Caco-2 (cell line): ENCODE measurements around the gene ADH1A. TPM values are rescaled to one million over a fixed set of nuclear protein-coding genes. Genes with fewer than 3 reads are reported as not detected.

Experiments used
- BruUV-seq: library from RNA; stranded (reverse); fragments of 400-500 nt; replicated peaks from 2 replicates; lab custom pipeline; 2021; lab: Mats Ljungman, UMichigan
- CTCF ChIA-PET: fragments of 300-600 bp; sonication (Branson Sonifier 250); formaldehyde crosslinking; loops from one replicate; lab custom pipeline; 2022; ENCODE audit warnings: antibody characterized with exemption; lab: Charles Lee
- POLR2A ChIA-PET: fragments of 300-600 bp; sonication (Branson Sonifier 250); formaldehyde crosslinking; loops from one replicate; lab custom pipeline; 2022; ENCODE audit warnings: antibody characterized with exemption; lab: Charles Lee
- DNase-seq, 2 experiments: peaks; one replicate each; pipeline versions ENCODE4 v3.0.0 to v3.0.0-alpha.2; 2020 to 2022
- H3K27me3 ChIP-seq: replicated peaks from 2 replicates; pipeline ENCODE4 v1.6.0; 2011; ENCODE audit warnings: low read length; ENCODE audit not compliant: control insufficient read depth, insufficient read depth
- H3K36me3 ChIP-seq: 2 replicates; pipeline ENCODE4 v1.5.1; 2011; ENCODE audit warnings: low read length; ENCODE audit not compliant: control insufficient read depth, insufficient read depth
- H3K4me1 ChIP-seq: fragments of 250-450 bp; sonication (Bioruptor Pico); 2 replicates; pipeline ENCODE4 v1.5.1; 2020; ENCODE audit warnings: mild to moderate bottlenecking
- H3K4me3 ChIP-seq: 2 replicates; pipeline ENCODE4 v1.5.1; 2011; ENCODE audit warnings: low read depth, mild to moderate bottlenecking, control low read depth, low read length
- H3K9me3 ChIP-seq: fragments of 250-450 bp; sonication (Bioruptor Pico); 2 replicates; pipeline ENCODE4 v1.5.1; 2020; ENCODE audit warnings: mild to moderate bottlenecking, moderate library complexity
- H3K27ac Mint-ChIP-seq: one replicate; pipeline ENCODE4 v1.8.0; 2022; ENCODE audit warnings: mixed read lengths; ENCODE audit not compliant: unreplicated experiment
- H3K27me3 Mint-ChIP-seq: one replicate; pipeline ENCODE4 v1.8.0; 2022; ENCODE audit warnings: mixed read lengths; ENCODE audit not compliant: insufficient read depth, unreplicated experiment
- H3K36me3 Mint-ChIP-seq: one replicate; pipeline ENCODE4 v1.8.0; 2022; ENCODE audit warnings: mild to moderate bottlenecking, mixed read lengths; ENCODE audit not compliant: insufficient read depth, unreplicated experiment
- H3K4me1 Mint-ChIP-seq: one replicate; pipeline ENCODE4 v1.8.0; 2022; ENCODE audit warnings: low read depth, mixed read lengths; ENCODE audit not compliant: unreplicated experiment
- H3K4me3 Mint-ChIP-seq: one replicate; pipeline ENCODE4 v1.8.0; 2022; ENCODE audit warnings: mild to moderate bottlenecking, moderate library complexity, mixed read lengths; ENCODE audit not compliant: unreplicated experiment
- H3K9me3 Mint-ChIP-seq: one replicate; pipeline ENCODE4 v1.8.0; 2022; ENCODE audit warnings: mixed read lengths; ENCODE audit not compliant: unreplicated experiment
- CTCF ChIP-seq, 2 experiments: fragments of 200-600 bp in 1 of 2; IDR thresholded peaks; 1 replicate in 1 of 2; 2 replicates in 1 of 2; pipeline versions ENCODE4 v1.5.1 to v1.8.0; 2011 to 2022; ENCODE audit warnings: antibody characterized with exemption in 1 of 2, control low read depth in 1 of 2, inconsistent platforms in 1 of 2, low read depth in 1 of 2, low read length in 1 of 2, mild to moderate bottlenecking in 1 of 2, moderate library complexity in 1 of 2; ENCODE audit not compliant: insufficient read depth in 1 of 2, severe bottlenecking in 1 of 2, unreplicated experiment in 1 of 2
- intact Hi-C: fragments of 100-400 bp; cut with micrococcal nuclease; formaldehyde crosslinking; loops from one replicate; pipeline ENCODE4 v1.10.0; 2022; ENCODE audit not compliant: unreplicated experiment
- total RNA-seq: library from RNA; stranded (reverse); gene quantifications from 2 replicates; pipeline ENCODE4 v1.2.3, GENCODE V29; 2022

The ADH1A gene
- total RNA-seq, 1 experiment from 2014 or later: not detected

GRCh38 chr4:99324979-99325378 lies 34.2 kb upstream of the ADH1A start:
- DNase-seq: no peak
- Histone ChIP-seq H3K9me3 (peaks cover 5% of the 10 kb centered on the region; the same call in 1 of the 2 replicates), H3K4me1 (no peaks in the 10 kb centered on the region), H3K4me3 (no peak overlapping the region), H3K36me3 (no peaks in the 10 kb centered on the region), H3K27me3 (no peaks in the 10 kb centered on the region)
- intact Hi-C loops: no loop called here
- BruUV-seq: no TSS peak
- Mint-ChIP-seq H3K4me1 (no peaks in the 10 kb centered on the region), H3K27ac (no peak overlapping the region), H3K36me3 (no peaks in the 10 kb centered on the region), H3K27me3 (no peaks in the 10 kb centered on the region), H3K4me3 (no peak overlapping the region), H3K9me3 (no peaks in the 10 kb centered on the region)
- TF ChIP-seq CTCF (IDR thresholded peaks at IDR 0.05; ENCODE audit: insufficient read depth in 1 of 2, low read depth in 1 of 2, low read length in 1 of 2, severe bottlenecking in 1 of 2, unreplicated experiment in 1 of 2): no peak
- ChIA-PET CTCF (no interaction called here), POLR2A (no interaction called here)

- H3K27me3 Mint-ChIP-seq: no peaks in the 10 kb centered on the region
- no peak overlapping the region for H3K4me3 ChIP-seq
- no peaks in the 10 kb centered on the region for H3K36me3 ChIP-seq
- intact Hi-C loops: no loop called here
- no peaks in the 10 kb centered on the region for H3K36me3 Mint-ChIP-seq
- H3K9me3 ChIP-seq: peaks cover 5% of the 10 kb centered on the region; the same call in 1 of the 2 replicates
- H3K27ac Mint-ChIP-seq: no peak overlapping the region
- no peaks in the 10 kb centered on the region for H3K27me3 ChIP-seq
- ChIA-PET POLR2A (no interaction called here), CTCF (no interaction called here)
- no peak for DNase-seq
- no peaks in the 10 kb centered on the region for H3K4me1 Mint-ChIP-seq
- BruUV-seq: no TSS peak
- H3K4me3 Mint-ChIP-seq: no peak overlapping the region
- H3K9me3 Mint-ChIP-seq: no peaks in the 10 kb centered on the region
- no peaks in the 10 kb centered on the region for H3K4me1 ChIP-seq
- TF ChIP-seq CTCF (IDR thresholded peaks at IDR 0.05; ENCODE audit: insufficient read depth in 1 of 2, low read depth in 1 of 2, low read length in 1 of 2, severe bottlenecking in 1 of 2, unreplicated experiment in 1 of 2): no peak
Measured at GRCh38 chr4:99324361-99324760, 33.6 kb upstream of the ADH1A start.

GRCh38 chr4:99323756-99324155 lies 33.0 kb upstream of the ADH1A start:
- no peak for DNase-seq
- H3K27me3 ChIP-seq: no peaks in the 10 kb centered on the region
- no TSS peak for BruUV-seq
- H3K4me3 ChIP-seq: no peak overlapping the region
- CTCF ChIA-PET: no interaction called here
- Mint-ChIP-seq H3K27ac (no peak overlapping the region), H3K4me1 (no peaks in the 10 kb centered on the region), H3K4me3 (no peak overlapping the region), H3K9me3 (no peaks in the 10 kb centered on the region), H3K36me3 (no peaks in the 10 kb centered on the region), H3K27me3 (no peaks in the 10 kb centered on the region)
- POLR2A ChIA-PET: no interaction called here
- H3K36me3 ChIP-seq: no peaks in the 10 kb centered on the region
- no peak for TF ChIP-seq CTCF (IDR thresholded peaks at IDR 0.05; ENCODE audit: insufficient read depth in 1 of 2, low read depth in 1 of 2, low read length in 1 of 2, severe bottlenecking in 1 of 2, unreplicated experiment in 1 of 2)
- peaks cover 5% of the 10 kb centered on the region; the same call in 1 of the 2 replicates for H3K9me3 ChIP-seq
- no peaks in the 10 kb centered on the region for H3K4me1 ChIP-seq
- intact Hi-C loops: no loop called here
